GM08714 (cell line): Measurements from ENCODE around the gene TMEM140.

Experiments used
- H3K4me3 ChIP-seq: fragments of 200-500 bp; sonication (Bioruptor generic); 2 replicates; pipeline ENCODE4 v1.5.1; 2014; ENCODE audit warnings: mild to moderate bottlenecking, low read length, inconsistent platforms
- ZNF274 ChIP-seq: IDR thresholded peaks from 2 replicates; pipeline ENCODE4 v1.6.1; 2012; ENCODE audit warnings: mild to moderate bottlenecking, low read depth, low read length

TMEM140 gene

GRCh38 chr7:135204876-135205275 lies 57.0 kb downstream of the TMEM140 start:
- no peak for TF ChIP-seq ZNF274
- no peak overlapping the region for H3K4me3 ChIP-seq

- TF ChIP-seq ZNF274 = no peak
- H3K4me3 ChIP-seq = no peak overlapping the region
These were observed 58.0 kb downstream of the TMEM140 start for GRCh38 chr7:135205850-135206249.

GRCh38 chr7:135206941-135207391 lies 59.1 kb downstream of the TMEM140 start:
- no peak for TF ChIP-seq ZNF274
- H3K4me3 ChIP-seq = peak overlapping the region; percentile 7; the same call in 1 of the 2 replicates

- no peak for TF ChIP-seq ZNF274
- H3K4me3 ChIP-seq = peak overlapping the region; percentile 7; the same call in 1 of the 2 replicates
These were observed 59.7 kb downstream of the TMEM140 start for GRCh38 chr7:135207406-135208101.

GRCh38 chr7:135208102-135208793 lies 60.4 kb downstream of the TMEM140 start:
- no peak for TF ChIP-seq ZNF274
- peak overlapping the region; percentile 27; the same call in 1 of the 2 replicates for H3K4me3 ChIP-seq

GRCh38 chr7:135209225-135209834 lies 61.5 kb downstream of the TMEM140 start:
- no peak for TF ChIP-seq ZNF274
- H3K4me3 ChIP-seq = peak overlapping the region; percentile 97

- TF ChIP-seq ZNF274 = no peak
- H3K4me3 ChIP-seq = peak overlapping the region; percentile 97
These were observed 63.0 kb downstream of the TMEM140 start for GRCh38 chr7:135210888-135211178.

GRCh38 chr7:135211179-135211945 lies 63.5 kb downstream of the TMEM140 start, which contains the start of gene WDR91:
Gene WDR91, minus strand, starts transcription at chr7:135211526. Its CDS starts 24 bp downstream, at chr7:135211502.
- H3K4me3 ChIP-seq = peak within 1 kb of the TSS; percentile 97

GRCh38 chr7:135211946-135212685 lies 64.2 kb downstream of the TMEM140 start:
- peak overlapping the region; percentile 96 for H3K4me3 ChIP-seq

More at GRCh38 chr7:135211179-135211945, 63.5 kb downstream of the TMEM140 start, which contains the start of gene WDR91:
- no peak for TF ChIP-seq ZNF274

GRCh38 chr7:135213831-135214230 lies 66.0 kb downstream of the TMEM140 start:
- TF ChIP-seq ZNF274 = no peak
- no peak overlapping the region for H3K4me3 ChIP-seq

- no peak for TF ChIP-seq ZNF274
- no peak overlapping the region for H3K4me3 ChIP-seq
These were observed 67.3 kb downstream of the TMEM140 start for GRCh38 chr7:135215180-135215579.

GRCh38 chr7:135215698-135216097 lies 67.8 kb downstream of the TMEM140 start:
- no peak for TF ChIP-seq ZNF274
- no peak overlapping the region for H3K4me3 ChIP-seq
